ENCODE results near the gene CCNA1. TPM values are rescaled to one million over a fixed set of nuclear protein-coding genes. Genes with fewer than 3 reads are reported as not detected.

Gene CCNA1
- total RNA-seq, 1 experiment from 2014 or later: 2.7 TPM

DNA sequence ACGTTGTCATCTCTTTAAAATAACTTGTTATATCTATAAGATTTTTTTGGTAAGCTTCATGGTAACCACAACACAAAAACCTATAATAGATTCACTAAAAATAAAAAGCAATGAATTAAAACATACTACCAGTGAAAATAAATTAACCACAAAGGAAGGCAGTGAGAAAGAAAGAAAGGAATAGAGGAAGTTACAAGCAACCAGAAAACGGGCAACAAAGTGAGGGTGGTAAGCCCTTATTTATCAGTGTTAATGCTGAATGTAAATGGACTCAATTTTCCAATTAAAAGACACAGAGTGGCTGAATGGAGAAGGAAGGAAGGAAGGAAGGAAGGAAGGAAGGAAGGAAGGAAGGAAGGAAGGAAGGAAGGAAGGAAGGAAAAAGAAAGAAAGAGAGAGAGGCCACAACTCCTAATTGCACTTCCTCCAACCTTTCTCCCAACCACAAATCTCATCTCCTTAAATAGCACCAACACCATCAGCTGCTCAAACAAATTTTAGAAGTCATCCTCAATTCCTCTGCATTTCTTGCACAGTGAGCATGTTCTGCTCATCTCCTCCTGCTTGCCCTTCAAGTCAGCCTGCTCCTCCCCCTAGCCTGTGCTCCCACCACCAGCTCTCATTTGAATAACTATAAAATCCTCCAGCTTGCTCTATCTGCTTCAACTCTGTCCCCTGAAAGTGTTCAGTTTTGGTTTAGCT lies 48.6 kb downstream of the CCNA1 start:
- H3K9ac ChIP-seq (ENCODE audit: extremely low read depth, insufficient read length, low read length): no peak overlapping the region
- Mint-ChIP-seq H3K4me1 (peaks cover 6 to 13% of the 10 kb centered on the region in 2 experiments), H3K27ac (no peak overlapping the region), H3K4me3 (no peak overlapping the region), H3K27me3 (ENCODE audit: low read depth) (no peaks in the 10 kb centered on the region; the same call in 1 of the 2 replicates), H3K9me3 (peaks cover 8 to 17% of the 10 kb centered on the region in 2 experiments), H3K36me3 (ENCODE audit: insufficient read depth in 1 of 3, low read depth in 3 of 3) (peaks cover 0 to 8% (median 0%) of the 10 kb centered on the region in 3 experiments; a peak in 3 of 7 replicates)
- no peaks in the 10 kb centered on the region for H3K23me2 ChIP-seq (ENCODE audit: insufficient read length, low read depth, low read length, poor library complexity, severe bottlenecking)
- H3K79me1 ChIP-seq (ENCODE audit: insufficient read depth, low read depth, low read length, poor library complexity, severe bottlenecking): no peaks in the 10 kb centered on the region
- no peak overlapping the region for H2BK5ac ChIP-seq (ENCODE audit: insufficient read length, low read length)
- H3K23ac ChIP-seq (ENCODE audit: insufficient read length, low read depth, low read length): no peak overlapping the region
- H2BK15ac ChIP-seq (ENCODE audit: low read depth, low read length): no peak overlapping the region
- no peak overlapping the region for H2AK5ac ChIP-seq (ENCODE audit: insufficient read length, low read length)
- no peak overlapping the region for H3T11ph ChIP-seq (ENCODE audit: low read length)
- H3K9me3 ChIP-seq (ENCODE audit: control insufficient read depth, low read depth, low read length): no peaks in the 10 kb centered on the region
- no peak overlapping the region for H3K56ac ChIP-seq (ENCODE audit: insufficient read length, low read depth, low read length)
- no peak overlapping the region for H2BK120ac ChIP-seq (ENCODE audit: low read depth, low read length, poor library complexity, severe bottlenecking)
- no peak overlapping the region for H4K8ac ChIP-seq (replicated peaks; ENCODE audit: insufficient read length, low read depth, low read length)
- WGBS (ENCODE audit: extremely low coverage, insufficient read length, low lambda C conversion rate): no CpG with 5 or more reads among the region's 2 CpGs
- no peaks in the 10 kb centered on the region for H3K79me2 ChIP-seq (ENCODE audit: insufficient read depth, low read length)
- H2AFZ ChIP-seq (ENCODE audit: low read length): no peak overlapping the region
- H2BK12ac ChIP-seq (ENCODE audit: insufficient read length, low read depth, low read length): no peak overlapping the region
- no peak overlapping the region for H3K4me2 ChIP-seq (ENCODE audit: insufficient read depth, insufficient read length, low read length)
- H2BK20ac ChIP-seq (ENCODE audit: low read depth, low read length, poor library complexity, severe bottlenecking): no peak overlapping the region
- no peak for DNase-seq
- H3K14ac ChIP-seq (ENCODE audit: insufficient read depth, low read length): no peak overlapping the region
- no peak overlapping the region for H4K91ac ChIP-seq (ENCODE audit: insufficient read length, low read depth, low read length)
- H3K27me3 ChIP-seq (ENCODE audit: insufficient read depth, low read length): no peaks in the 10 kb centered on the region; the same call in 1 of the 2 replicates
- H4K5ac ChIP-seq (ENCODE audit: insufficient read length, low read depth, low read length): no peak overlapping the region
- no peak overlapping the region for H3K27ac ChIP-seq (ENCODE audit: insufficient read length, low read depth, low read length)
- H3K4me1 ChIP-seq (ENCODE audit: insufficient read depth, low read length): no peaks in the 10 kb centered on the region
- H3K18ac ChIP-seq (ENCODE audit: insufficient read length, low read depth, low read length): no peak overlapping the region
- TF ChIP-seq, protein P1, sequence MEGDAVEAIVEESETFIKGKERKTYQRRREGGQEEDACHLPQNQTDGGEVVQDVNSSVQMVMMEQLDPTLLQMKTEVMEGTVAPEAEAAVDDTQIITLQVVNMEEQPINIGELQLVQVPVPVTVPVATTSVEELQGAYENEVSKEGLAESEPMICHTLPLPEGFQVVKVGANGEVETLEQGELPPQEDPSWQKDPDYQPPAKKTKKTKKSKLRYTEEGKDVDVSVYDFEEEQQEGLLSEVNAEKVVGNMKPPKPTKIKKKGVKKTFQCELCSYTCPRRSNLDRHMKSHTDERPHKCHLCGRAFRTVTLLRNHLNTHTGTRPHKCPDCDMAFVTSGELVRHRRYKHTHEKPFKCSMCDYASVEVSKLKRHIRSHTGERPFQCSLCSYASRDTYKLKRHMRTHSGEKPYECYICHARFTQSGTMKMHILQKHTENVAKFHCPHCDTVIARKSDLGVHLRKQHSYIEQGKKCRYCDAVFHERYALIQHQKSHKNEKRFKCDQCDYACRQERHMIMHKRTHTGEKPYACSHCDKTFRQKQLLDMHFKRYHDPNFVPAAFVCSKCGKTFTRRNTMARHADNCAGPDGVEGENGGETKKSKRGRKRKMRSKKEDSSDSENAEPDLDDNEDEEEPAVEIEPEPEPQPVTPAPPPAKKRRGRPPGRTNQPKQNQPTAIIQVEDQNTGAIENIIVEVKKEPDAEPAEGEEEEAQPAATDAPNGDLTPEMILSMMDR (conservative IDR thresholded peaks at IDR 0.05): no peak
- H4K20me1 ChIP-seq (ENCODE audit: control insufficient read depth, insufficient read depth, insufficient read length): no peaks in the 10 kb centered on the region
- H3K4ac ChIP-seq (ENCODE audit: low read depth, low read length): no peak overlapping the region
